MM.1S (cell line): ENCODE measurements around the gene RALGDS.

Experiments used
- CTCF ChIP-seq: fragments of 300-600 bp; sonication (generic); IDR thresholded peaks from 2 replicates; pipeline ENCODE4 v1.5.1; 2016; ENCODE audit warnings: antibody characterized with exemption, low read length, mixed read lengths
- EZH2 ChIP-seq: fragments of 300-600 bp; sonication (generic); optimal IDR thresholded peaks from 2 replicates; pipeline ENCODE3; 2017; ENCODE audit warnings: low read depth, mild to moderate bottlenecking, antibody characterized with exemption, low read length, mixed read lengths
- EZH2phosphoT487 ChIP-seq: fragments of 300-600 bp; sonication (generic); IDR thresholded peaks from 2 replicates; pipeline ENCODE4 v1.6.1; 2018; ENCODE audit warnings: antibody characterized with exemption, low read length

- TF ChIP-seq CTCF (no peak), EZH2 (no peak), EZH2phosphoT487 (no peak)
These were observed 56.0 kb downstream of the RALGDS start for GRCh38 chr9:133065070-133065388.
